Body of pancreas (tissue), 4 donors: ENCODE results near the gene PIWIL4. TPM values are rescaled to one million over a fixed set of nuclear protein-coding genes. Genes with fewer than 3 reads are reported as not detected.

Experiments used
- ATAC-seq: fragments of 150-250 bp; one replicate; pipeline ENCODE4 v1.9.1; 2016
- DNase-seq, 4 donors: peaks; one replicate each; pipeline ENCODE4 v3.0.0-alpha.2; 2019
- H3K27ac ChIP-seq, 4 donors: fragments of 200-600 bp; sonication (generic); 1 replicate in 3 of 4; 2 replicates in 1 of 4; pipeline versions ENCODE4 v1.5.1 to v1.6.1; 2016 to 2019; ENCODE audit warnings: mild to moderate bottlenecking in 1 of 4, mixed read lengths in 1 of 4, moderate library complexity in 1 of 4
- H3K27me3 ChIP-seq, 2 donors: fragments of 200-600 bp; sonication (generic); one replicate each; pipeline ENCODE4 v1.6.0; 2016; ENCODE audit warnings: mild to moderate bottlenecking in 1 of 2
- H3K36me3 ChIP-seq, 2 donors: fragments of 200-600 bp; sonication (generic); replicated peaks in 1 of 2; 2 replicates each; pipeline ENCODE4 v1.5.1; 2016; ENCODE audit warnings: low read depth in 2 of 2; ENCODE audit not compliant: insufficient read depth in 1 of 2
- H3K4me1 ChIP-seq: fragments of 200-600 bp; sonication (generic); one replicate; pipeline ENCODE4 v1.6.0; 2016
- H3K4me3 ChIP-seq, 2 donors: fragments of 200-600 bp; sonication (generic); 1 replicate in 1 of 2; 2 replicates in 1 of 2; pipeline ENCODE4 v1.5.1; 2016 to 2019
- H3K9me3 ChIP-seq, 3 donors: fragments of 200-600 bp; sonication (generic); 1 replicate in 2 of 3; 2 replicates in 1 of 3; pipeline ENCODE4 v1.5.1; 2016
- CTCF ChIP-seq, 7 experiments: fragments of 450-650 bp in 4 of 7; fragments of 200-600 bp in 3 of 7; sonication (generic) in 3 of 7; IDR thresholded peaks; one replicate each; pipeline ENCODE4 v1.5.1; 2016 to 2019; ENCODE audit warnings: antibody characterized with exemption in 7 of 7
- POLR2A ChIP-seq, 3 donors: fragments of 450-650 bp; IDR thresholded peaks; one replicate each; pipeline ENCODE4 v1.6.1; 2016; ENCODE audit warnings: antibody characterized with exemption in 3 of 3, mild to moderate bottlenecking in 2 of 3
- WGBS, 2 donors: methylation state at CpG; one replicate each; pipeline ENCODE4 v1.1.5; 2017; 5-methylcytosine and 5-hydroxymethylcytosine counted together
- intact Hi-C: fragments of 100-400 bp; cut with DNase I; formaldehyde crosslinking; loops from one replicate; pipeline ENCODE4 v1.15.1; 2023
- total RNA-seq, 2 donors: library from RNA; depleted of rRNA; stranded (reverse); fragments of >200 nt; gene quantifications; one replicate each; pipeline ENCODE4 v1.1.0, GENCODE V29; 2016

The PIWIL4 gene
- total RNA-seq = 10 to 100 TPM in 1 of 2 donors, 1 to 10 TPM in 1; 6.5 to 13.2 TPM

- 95 to 97% methylated on average over 25 of the region's 25 CpGs for WGBS, 2 donors
- intact Hi-C loops = no loop called here
Measured at GRCh38 chr11:94567181-94567670, at the start of gene PIWIL4. Gene PIWIL4 (plus strand): TSS chr11:94567368. CDS start chr11:94567519, 151 bp downstream.

GRCh38 chr11:94518300-94518699, 48.9 kb upstream of the PIWIL4 start:
- intact Hi-C loops = no loop called here
- Histone ChIP-seq H3K27ac (no peak overlapping the region), H3K4me1 (peaks cover 5% of the 10 kb centered on the region), H3K27me3 (no peaks in the 10 kb centered on the region), H3K36me3 (no peaks in the 10 kb centered on the region), H3K4me3 (no peak overlapping the region), H3K9me3 (no peaks in the 10 kb centered on the region)
- no peak for TF ChIP-seq POLR2A (IDR thresholded peaks at IDR 0.05)
- no peak for TF ChIP-seq CTCF (IDR thresholded peaks at IDR 0.05)
- WGBS, 2 donors = 34 to 44% methylated on average over 4 of the region's 4 CpGs
- DNase-seq = no peak
- ATAC-seq = no peak

More at GRCh38 chr11:94567181-94567670, at the start of gene PIWIL4:
- ATAC-seq (no peak), DNase-seq (no peak)
- H3K27me3 ChIP-seq = no peaks in the 10 kb centered on the region
- H3K27ac ChIP-seq = no peak within 1 kb of the TSS
- H3K36me3 ChIP-seq = no peaks in the 10 kb centered on the region
- no peak for TF ChIP-seq POLR2A (IDR thresholded peaks at IDR 0.05)
- no peak for TF ChIP-seq CTCF (IDR thresholded peaks at IDR 0.05)
- H3K9me3 ChIP-seq = no peaks in the 10 kb centered on the region
- no peaks in the 10 kb centered on the region for H3K4me1 ChIP-seq
- no peak within 1 kb of the TSS for H3K4me3 ChIP-seq

- no peaks in the 10 kb centered on the region for H3K27me3 ChIP-seq
- 8 to 13% methylated on average over 5 of the region's 5 CpGs for WGBS, 2 donors
- intact Hi-C loops = no loop called here
- TF ChIP-seq POLR2A (IDR thresholded peaks at IDR 0.05) (no peak), CTCF (IDR thresholded peaks at IDR 0.05) (peak; percentile 50 to 75 (median 67))
- no peak overlapping the region for H3K4me3 ChIP-seq
- H3K36me3 ChIP-seq = no peaks in the 10 kb centered on the region
- peaks cover 4% of the 10 kb centered on the region for H3K4me1 ChIP-seq
- DNase-seq (peak in 2 of 4 donors; percentile 21 to 28), ATAC-seq (peak; percentile 42)
- no peaks in the 10 kb centered on the region for H3K9me3 ChIP-seq
- H3K27ac ChIP-seq = no peak overlapping the region
Measured at GRCh38 chr11:94519478-94520084, 47.6 kb upstream of the PIWIL4 start.

GRCh38 chr11:94521684-94522083, 45.5 kb upstream of the PIWIL4 start:
- H3K27me3 ChIP-seq = no peaks in the 10 kb centered on the region
- peaks cover 10% of the 10 kb centered on the region for H3K4me1 ChIP-seq
- H3K9me3 ChIP-seq = no peaks in the 10 kb centered on the region
- TF ChIP-seq CTCF (IDR thresholded peaks at IDR 0.05) (peak in 5 of 7 experiments; percentile 24 to 53 (median 31)), POLR2A (IDR thresholded peaks at IDR 0.05) (no peak)
- DNase-seq (no peak), ATAC-seq (no peak)
- H3K36me3 ChIP-seq = no peaks in the 10 kb centered on the region
- H3K4me3 ChIP-seq = no peak overlapping the region
- intact Hi-C loops = no loop called here
- no peak overlapping the region for H3K27ac ChIP-seq
- WGBS, 2 donors = 36 to 48% methylated on average over 4 to 5 of the region's 5 CpGs

- no peak for DNase-seq
- WGBS, 2 donors = 64 to 81% methylated on average over 1 of the region's 1 CpG
Measured at GRCh38 chr11:94524341-94524740, 42.8 kb upstream of the PIWIL4 start.

More at GRCh38 chr11:94524341-94524740, 42.8 kb upstream of the PIWIL4 start:
- ATAC-seq = no peak
- Histone ChIP-seq H3K4me3 (no peak overlapping the region), H3K9me3 (no peaks in the 10 kb centered on the region), H3K27ac (no peak overlapping the region), H3K27me3 (no peaks in the 10 kb centered on the region), H3K4me1 (peaks cover 10% of the 10 kb centered on the region), H3K36me3 (no peaks in the 10 kb centered on the region)
- TF ChIP-seq CTCF (IDR thresholded peaks at IDR 0.05) = no peak
- no peak for TF ChIP-seq POLR2A (IDR thresholded peaks at IDR 0.05)
- intact Hi-C loops = no loop called here
